Left ventricle myocardium superior (tissue), 1 donor: Measurements from ENCODE around the gene VTI1A. TPM values are rescaled to one million over a fixed set of nuclear protein-coding genes. Genes with fewer than 3 reads are reported as not detected.
A peak's percentile ranks its signal among the peaks of the same experiment; 100 is the strongest.

Source experiments
- ATAC-seq: fragments of 200-7000 bp; cut with Tn5 transposase; one replicate; pipeline ENCODE4 v1.9.1; 2020; ENCODE audit warnings: mild to moderate bottlenecking, moderate library complexity
- DNase-seq: peaks from one replicate; pipeline ENCODE4 v3.0.0-alpha.2; 2020
- intact Hi-C: fragments of 100-400 bp; cut with micrococcal nuclease; formaldehyde crosslinking; loops from one replicate; pipeline ENCODE4 v1.11.0; 2022
- total RNA-seq: library from RNA; stranded (reverse); fragmentation: NEBNext Ultra II Directional; extraction: Animal tissue kit (Norgen Biotek cat#: 25700); gene quantifications from one replicate; pipeline ENCODE4 v1.2.1, GENCODE V29; 2021
- donor health status: DM: no; HTN: yes; CAD: no; lungs with severe emphysema.

VTI1A gene
- total RNA-seq, 1 donor from 2014 or later, result 22.9 TPM

- ATAC-seq, result no peak
- DNase-seq, result no peak
- intact Hi-C loops, result no loop called here
Observed at GRCh38 chr10:112821663-112822062, 374.6 kb downstream of the VTI1A start.

GRCh38 chr10:112823007-112823406 lies 376.0 kb downstream of the VTI1A start:
- DNase-seq (no peak), ATAC-seq (no peak)
- intact Hi-C loops, result no loop called here

- intact Hi-C loops, result no loop called here
- no peak for ATAC-seq
Observed at GRCh38 chr10:112823604-112824003, 376.6 kb downstream of the VTI1A start.

GRCh38 chr10:112826018-112826697 lies 379.1 kb downstream of the VTI1A start:
- intact Hi-C loops, result no loop called here
- no peak for ATAC-seq
- no peak for DNase-seq

More at GRCh38 chr10:112823604-112824003, 376.6 kb downstream of the VTI1A start:
- DNase-seq, result no peak

GRCh38 chr10:112827086-112827485 lies 380.1 kb downstream of the VTI1A start:
- no peak for DNase-seq
- intact Hi-C loops, result no loop called here
- ATAC-seq, result no peak

- no peak for ATAC-seq
- DNase-seq, result no peak
- intact Hi-C loops, result no loop called here
Observed at GRCh38 chr10:112827951-112828350, 380.9 kb downstream of the VTI1A start.

GRCh38 chr10:112831859-112832258 lies 384.8 kb downstream of the VTI1A start:
- DNase-seq (no peak), ATAC-seq (no peak)
- intact Hi-C loops, result no loop called here

GRCh38 chr10:112832361-112832878 lies 385.4 kb downstream of the VTI1A start:
- ATAC-seq, result no peak
- intact Hi-C loops, result no loop called here
- no peak for DNase-seq

- DNase-seq (no peak), ATAC-seq (no peak)
- intact Hi-C loops, result no loop called here
Observed at GRCh38 chr10:112832959-112833358, 385.9 kb downstream of the VTI1A start.

GRCh38 chr10:112834751-112835181 lies 387.8 kb downstream of the VTI1A start:
- ATAC-seq, result peak; percentile 30
- no peak for DNase-seq
- intact Hi-C loops, result no loop called here

- no peak for DNase-seq
- intact Hi-C loops, result no loop called here
- ATAC-seq, result no peak
Observed at GRCh38 chr10:112835217-112835715, 388.3 kb downstream of the VTI1A start.

- intact Hi-C loops, result no loop called here
- ATAC-seq, result peak; percentile 80
- peak; percentile 61 for DNase-seq
Observed at GRCh38 chr10:112835944-112836451, 389.0 kb downstream of the VTI1A start.

GRCh38 chr10:112838784-112839481 lies 391.9 kb downstream of the VTI1A start:
- ATAC-seq (no peak), DNase-seq (no peak)
- intact Hi-C loops, result no loop called here

GRCh38 chr10:112839928-112840654 lies 393.1 kb downstream of the VTI1A start:
- intact Hi-C loops, result no loop called here
- ATAC-seq, result no peak

GRCh38 chr10:112841549-112841948 lies 394.5 kb downstream of the VTI1A start:
- intact Hi-C loops, result no loop called here
- no peak for ATAC-seq

More at GRCh38 chr10:112839928-112840654, 393.1 kb downstream of the VTI1A start:
- DNase-seq, result no peak

GRCh38 chr10:112842832-112843360 lies 395.9 kb downstream of the VTI1A start:
- DNase-seq (no peak), ATAC-seq (no peak)
- intact Hi-C loops, result no loop called here

More at GRCh38 chr10:112841549-112841948, 394.5 kb downstream of the VTI1A start:
- DNase-seq, result no peak

- ATAC-seq, result no peak
- no peak for DNase-seq
- intact Hi-C loops, result no loop called here
Observed at GRCh38 chr10:112843623-112844022, 396.6 kb downstream of the VTI1A start.

GRCh38 chr10:112844681-112845544 lies 397.9 kb downstream of the VTI1A start:
- intact Hi-C loops, result no loop called here
- no peak for DNase-seq
- no peak for ATAC-seq
